Hair follicular keratinocyte (primary cell): ENCODE results near the gene DLEC1. TPM values are rescaled to one million over a fixed set of nuclear protein-coding genes. Genes with fewer than 3 reads are reported as not detected.

Experiments used
- total RNA-seq: library from RNA; depleted of rRNA; stranded (reverse); fragments of >200 nt; gene quantifications from 2 replicates; pipeline ENCODE4 v1.2.3, GENCODE V29; 2015

DLEC1 gene
- total RNA-seq = not detected in 2 replicates

GRCh38 chr3:38039101-38039898, at the start of gene DLEC1:
Gene DLEC1 (plus strand): TSS chr3:38039208. CDS start chr3:38039226, 18 bp downstream.

GRCh38 chr3:37990527-37990926, 48.5 kb upstream of the DLEC1 start, which contains the start of gene VILL:
Gene VILL (plus strand): TSS chr3:37990786. CDS start chr3:37993673, 2,887 bp downstream.

GRCh38 chr3:38029400-38030125, 9.4 kb upstream of the DLEC1 start, which contains the start of gene PLCD1:
Gene PLCD1 (minus strand): TSS chr3:38029642. CDS start chr3:38029539, 103 bp downstream.

GRCh38 chr3:38136777-38137614, 98.0 kb downstream of the DLEC1 start, which contains the start of gene ACAA1:
Gene ACAA1 (minus strand): TSS chr3:38137127. CDS start chr3:38137035, 92 bp downstream.

GRCh38 chr3:38138349-38139190, 99.6 kb downstream of the DLEC1 start, which contains the start of gene MYD88:
Gene MYD88 (plus strand): TSS chr3:38138661. CDS start chr3:38138701, 40 bp downstream.

GRCh38 chr3:38164952-38165721, 126.1 kb downstream of the DLEC1 start, which contains the start of gene OXSR1:
Gene OXSR1 (plus strand): TSS chr3:38165537. CDS start chr3:38165877, 340 bp downstream.

Other genes starting within 250 kb of the DLEC1 start
- 37.0 and 39.4 TPM in 2 replicates for gene CTDSPL, start 177.3 kb upstream of the DLEC1 start, total RNA-seq
- gene VILL, start 48.4 kb upstream of the DLEC1 start, total RNA-seq = 3.5 and 5.2 TPM in 2 replicates
- 19.9 and 52.9 TPM in 2 replicates for gene PLCD1, start 9.6 kb upstream of the DLEC1 start, total RNA-seq
- 39.9 and 59.7 TPM in 2 replicates for gene ACAA1, start 97.9 kb downstream of the DLEC1 start, total RNA-seq
- 24.3 and 24.9 TPM in 2 replicates for gene MYD88, start 99.5 kb downstream of the DLEC1 start, total RNA-seq
- 35.5 and 37.5 TPM in 2 replicates for gene OXSR1, start 126.3 kb downstream of the DLEC1 start, total RNA-seq
- gene SLC22A13, start 226.6 kb downstream of the DLEC1 start, total RNA-seq = not detected in 2 replicates
- not detected in 2 replicates for gene SLC22A14, start 243.1 kb downstream of the DLEC1 start, total RNA-seq